ENCODE results near the gene UBE2L3.

DNA sequence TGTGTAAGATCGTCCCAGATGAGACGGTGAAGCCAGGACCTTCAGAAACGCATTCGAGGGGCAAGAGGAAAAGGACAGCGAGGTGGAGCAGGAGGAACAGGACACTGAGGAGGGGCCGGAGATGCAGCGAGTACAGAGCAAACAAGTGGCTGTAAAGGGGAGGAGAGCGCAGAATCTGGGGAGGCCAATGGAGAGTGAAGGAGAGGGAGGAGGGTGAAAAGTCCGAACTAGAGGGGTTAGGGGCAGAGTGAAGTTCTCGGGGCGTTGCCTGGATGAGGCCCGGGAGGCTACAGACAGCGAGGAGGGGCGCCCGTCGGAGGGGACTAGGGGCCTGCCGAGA is 89.5 kb downstream of the UBE2L3 start:
- no peak for TF ChIP-seq CTCF (IDR thresholded peaks at IDR 0.05)
- no peak for TF ChIP-seq POLR2A (IDR thresholded peaks at IDR 0.05; ENCODE audit: low read length)
- no peak for TF ChIP-seq BHLHE40 (IDR thresholded peaks at IDR 0.05; ENCODE audit: low read depth, low read length)
- no peak for TF ChIP-seq CHD2 (IDR thresholded peaks at IDR 0.05; ENCODE audit: low read length, partially characterized antibody)
- no peak for TF ChIP-seq MAZ (IDR thresholded peaks at IDR 0.05; ENCODE audit: borderline replicate concordance, low read depth, low read length)
- TF ChIP-seq, protein P1, sequence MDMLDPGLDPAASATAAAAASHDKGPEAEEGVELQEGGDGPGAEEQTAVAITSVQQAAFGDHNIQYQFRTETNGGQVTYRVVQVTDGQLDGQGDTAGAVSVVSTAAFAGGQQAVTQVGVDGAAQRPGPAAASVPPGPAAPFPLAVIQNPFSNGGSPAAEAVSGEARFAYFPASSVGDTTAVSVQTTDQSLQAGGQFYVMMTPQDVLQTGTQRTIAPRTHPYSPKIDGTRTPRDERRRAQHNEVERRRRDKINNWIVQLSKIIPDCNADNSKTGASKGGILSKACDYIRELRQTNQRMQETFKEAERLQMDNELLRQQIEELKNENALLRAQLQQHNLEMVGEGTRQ (IDR thresholded peaks at IDR 0.05) = no peak
- TF ChIP-seq EP300 (IDR thresholded peaks at IDR 0.05) = no peak
- no peak for TF ChIP-seq REST (IDR thresholded peaks at IDR 0.05)
- TF ChIP-seq RAD21 (conservative IDR thresholded peaks at IDR 0.05 in 1 of 2, IDR thresholded peaks at IDR 0.05 in 1 of 2) = no peak
- no peak for TF ChIP-seq CBX2 (IDR thresholded peaks at IDR 0.05; ENCODE audit: borderline replicate concordance, low read depth)
- TF ChIP-seq ZC3H11A (IDR thresholded peaks at IDR 0.05) = no peak
- TF ChIP-seq, protein P2, sequence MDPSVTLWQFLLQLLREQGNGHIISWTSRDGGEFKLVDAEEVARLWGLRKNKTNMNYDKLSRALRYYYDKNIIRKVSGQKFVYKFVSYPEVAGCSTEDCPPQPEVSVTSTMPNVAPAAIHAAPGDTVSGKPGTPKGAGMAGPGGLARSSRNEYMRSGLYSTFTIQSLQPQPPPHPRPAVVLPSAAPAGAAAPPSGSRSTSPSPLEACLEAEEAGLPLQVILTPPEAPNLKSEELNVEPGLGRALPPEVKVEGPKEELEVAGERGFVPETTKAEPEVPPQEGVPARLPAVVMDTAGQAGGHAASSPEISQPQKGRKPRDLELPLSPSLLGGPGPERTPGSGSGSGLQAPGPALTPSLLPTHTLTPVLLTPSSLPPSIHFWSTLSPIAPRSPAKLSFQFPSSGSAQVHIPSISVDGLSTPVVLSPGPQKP (IDR thresholded peaks at IDR 0.05; ENCODE audit: low read depth, low read length) = no peak
- no peak for TF ChIP-seq KDM5A (IDR thresholded peaks at IDR 0.05)
- no peak for TF ChIP-seq SMC3 (IDR thresholded peaks at IDR 0.05)

Data from A549 (cell line).